GM08714 (cell line): ENCODE measurements around the gene TMEM232.

Experiments used
- H3K4me3 ChIP-seq: fragments of 200-500 bp; sonication (Bioruptor generic); 2 replicates; pipeline ENCODE4 v1.5.1; 2014; ENCODE audit warnings: mild to moderate bottlenecking, low read length, inconsistent platforms
- ZNF274 ChIP-seq: IDR thresholded peaks from 2 replicates; pipeline ENCODE4 v1.6.1; 2012; ENCODE audit warnings: mild to moderate bottlenecking, low read depth, low read length

TMEM232 gene

GRCh38 chr5:110476164-110476563 is 250.3 kb downstream of the TMEM232 start:
- H3K4me3 ChIP-seq: no peak overlapping the region
- no peak for TF ChIP-seq ZNF274

GRCh38 chr5:110475529-110475928 is 250.9 kb downstream of the TMEM232 start:
- no peak overlapping the region for H3K4me3 ChIP-seq
- no peak for TF ChIP-seq ZNF274

- TF ChIP-seq ZNF274: no peak
- no peak overlapping the region for H3K4me3 ChIP-seq
Measured at GRCh38 chr5:110469486-110469885, 257.0 kb downstream of the TMEM232 start.

- no peak for TF ChIP-seq ZNF274
- no peak overlapping the region for H3K4me3 ChIP-seq
Measured at GRCh38 chr5:110463106-110463505, 263.4 kb downstream of the TMEM232 start.

- no peak overlapping the region for H3K4me3 ChIP-seq
- TF ChIP-seq ZNF274: no peak
Measured at GRCh38 chr5:110460837-110461236, 265.6 kb downstream of the TMEM232 start.

DNA sequence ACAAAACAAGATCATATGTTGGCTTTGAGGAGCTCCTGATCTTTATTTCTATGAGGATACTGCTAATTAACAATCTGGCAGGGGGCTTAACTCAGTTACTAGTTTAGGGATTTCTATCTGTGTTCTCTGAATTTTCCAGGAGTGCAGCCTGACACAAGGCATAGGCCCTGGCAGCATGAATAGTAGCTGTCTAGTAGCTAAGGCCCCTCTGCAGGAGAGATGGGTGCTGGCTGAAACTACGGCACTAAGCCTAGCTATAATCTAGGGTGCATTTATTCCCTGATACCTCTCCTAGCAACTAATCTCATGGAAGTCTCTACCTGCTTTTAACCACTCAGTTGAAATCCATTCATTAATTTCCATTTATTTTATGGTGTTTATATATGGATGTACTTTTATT is 268.2 kb downstream of the TMEM232 start:
- no peak overlapping the region for H3K4me3 ChIP-seq
- TF ChIP-seq ZNF274: no peak

DNA sequence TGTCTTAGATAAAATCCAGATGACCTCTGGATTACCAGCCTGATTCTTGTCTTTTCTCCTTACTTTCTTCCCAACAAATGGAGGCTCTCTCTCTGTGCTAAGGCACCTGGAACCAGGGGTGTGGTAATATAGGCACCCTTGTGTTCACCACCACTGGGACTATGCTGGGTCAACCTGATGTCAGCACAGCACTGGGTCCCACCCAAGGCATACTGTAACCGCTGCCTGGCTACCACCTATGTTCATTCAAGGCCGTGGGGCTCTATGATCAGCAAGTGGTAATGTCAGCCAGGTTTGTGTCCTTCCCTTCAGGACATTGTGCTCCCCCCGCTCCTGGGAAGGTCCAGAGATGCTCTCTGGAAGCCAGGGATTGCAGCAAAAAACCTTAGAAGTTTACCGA is 283.6 kb downstream of the TMEM232 start:
- no peak for TF ChIP-seq ZNF274
- H3K4me3 ChIP-seq: no peak overlapping the region

GRCh38 chr5:110441035-110441434 is 285.4 kb downstream of the TMEM232 start:
- H3K4me3 ChIP-seq: no peak overlapping the region
- no peak for TF ChIP-seq ZNF274

DNA sequence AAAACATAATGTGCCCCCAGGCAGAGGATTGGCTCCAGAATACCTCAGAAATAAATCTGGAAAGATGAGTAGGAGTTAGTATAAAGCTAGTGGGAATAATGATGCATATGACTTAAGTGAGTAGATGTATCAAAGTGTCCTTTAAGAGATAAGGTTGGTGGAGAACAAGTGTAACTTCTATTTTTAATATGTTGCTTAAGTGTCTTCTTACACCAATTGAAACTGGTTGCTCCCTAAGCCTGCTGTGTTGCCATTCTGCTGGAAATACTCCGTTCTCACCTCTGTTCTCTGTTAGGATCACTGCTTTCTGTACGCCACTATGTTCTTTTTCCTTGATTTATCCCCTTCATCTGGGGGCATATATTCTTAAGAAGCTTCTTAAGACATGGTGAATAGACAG is 286.4 kb downstream of the TMEM232 start:
- no peak overlapping the region for H3K4me3 ChIP-seq
- TF ChIP-seq ZNF274: no peak

DNA sequence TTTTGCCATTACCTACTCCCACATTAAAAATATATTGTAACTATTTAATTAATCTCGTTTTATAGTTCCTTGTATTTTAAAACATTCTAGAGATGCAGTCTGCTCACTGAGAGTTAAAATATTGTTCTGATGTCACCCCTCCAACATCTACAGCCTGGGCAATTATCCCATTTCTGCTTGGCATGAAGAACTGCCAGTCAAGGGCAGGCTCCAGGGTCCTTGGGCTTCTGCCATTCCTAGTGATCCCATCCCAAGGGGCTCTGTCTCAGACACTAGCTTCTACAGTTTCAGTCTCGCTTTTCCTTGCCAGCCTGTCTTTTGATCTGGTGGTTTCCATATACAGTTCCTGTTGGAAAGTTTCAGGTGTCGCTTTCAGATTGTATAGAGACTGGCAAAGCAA is 287.2 kb downstream of the TMEM232 start:
- no peak overlapping the region for H3K4me3 ChIP-seq
- no peak for TF ChIP-seq ZNF274

- TF ChIP-seq ZNF274: no peak
- no peak overlapping the region for H3K4me3 ChIP-seq
Measured at GRCh38 chr5:110435207-110435606, 291.3 kb downstream of the TMEM232 start.

GRCh38 chr5:110431603-110432002 is 294.9 kb downstream of the TMEM232 start:
- H3K4me3 ChIP-seq: no peak overlapping the region
- no peak for TF ChIP-seq ZNF274

DNA sequence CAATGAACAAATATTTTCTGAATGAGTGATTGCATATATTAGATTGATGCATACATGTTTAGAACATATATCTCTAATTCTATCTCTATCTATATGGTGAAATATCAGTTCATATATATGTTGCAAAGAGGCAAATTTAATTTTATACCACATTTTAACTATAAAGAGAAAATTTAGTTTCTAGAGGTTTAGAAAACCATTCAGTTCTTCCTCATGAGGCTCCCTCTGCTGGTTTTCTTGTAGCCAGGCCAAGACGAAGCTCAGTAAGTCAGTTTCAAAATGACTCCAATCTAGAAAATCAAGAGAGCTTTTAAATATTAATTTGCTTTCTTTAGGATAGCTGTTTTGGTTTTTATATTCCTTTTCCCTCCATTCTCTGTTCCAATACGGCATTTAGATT is 312.1 kb downstream of the TMEM232 start:
- TF ChIP-seq ZNF274: no peak
- H3K4me3 ChIP-seq: no peak overlapping the region

- H3K4me3 ChIP-seq: no peak overlapping the region
- TF ChIP-seq ZNF274: no peak
Measured at GRCh38 chr5:110413856-110414255, 312.6 kb downstream of the TMEM232 start.

DNA sequence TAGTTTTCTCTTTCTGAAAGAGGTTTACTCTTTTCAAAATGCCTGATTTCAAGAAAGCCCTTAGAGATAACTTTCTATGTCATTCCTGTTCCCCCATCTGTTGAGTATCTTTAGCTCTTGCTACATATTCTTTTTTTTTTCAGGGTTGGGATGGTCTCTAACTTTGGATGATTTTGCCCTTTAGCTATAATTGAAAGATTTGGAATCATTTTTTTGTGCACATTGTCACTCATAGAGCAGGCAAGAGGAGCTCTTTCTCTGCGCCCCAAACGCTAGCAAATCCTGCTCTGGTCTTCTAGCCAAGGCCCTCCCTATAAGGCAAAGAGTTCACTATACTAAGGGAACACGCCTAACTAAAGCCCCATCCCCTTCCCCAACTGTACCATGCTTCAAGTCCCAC is 316.9 kb downstream of the TMEM232 start:
- no peak overlapping the region for H3K4me3 ChIP-seq

DNA sequence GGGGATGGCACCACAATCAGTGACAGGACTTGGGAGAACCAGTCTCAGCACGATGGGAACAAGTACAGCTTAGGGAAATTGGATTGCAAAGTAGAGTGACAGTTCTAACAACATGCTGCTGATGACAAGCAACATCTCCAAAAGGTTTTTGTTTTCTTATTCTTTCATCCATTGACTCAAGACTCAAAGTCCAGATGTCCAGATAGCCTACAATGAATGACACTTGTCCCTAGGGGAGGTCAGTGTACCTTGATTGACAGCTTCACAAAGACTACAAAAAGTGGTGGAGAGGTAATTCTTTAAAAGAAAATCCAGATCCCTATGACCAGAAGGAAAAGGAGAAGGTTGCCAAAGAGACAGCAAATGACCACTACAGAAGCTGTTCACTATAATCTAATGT is 323.9 kb downstream of the TMEM232 start:
- H3K4me3 ChIP-seq: no peak overlapping the region
- no peak for TF ChIP-seq ZNF274

More for the DNA sequence above, 316.9 kb downstream of the TMEM232 start:
- TF ChIP-seq ZNF274: no peak
